Astrocyte (in vitro differentiated cells and primary cell): ENCODE data around the gene ZNF778. TPM values are rescaled to one million over a fixed set of nuclear protein-coding genes. Genes with fewer than 3 reads are reported as not detected.

Experiments
- DNase-seq: peaks from one replicate; pipeline ENCODE4 v3.0.0-alpha.2; 2010; ENCODE audit warnings: low read depth
- FAIRE-seq: peaks from 2 replicates; lab custom pipeline; 2011; peaks lifted over from hg19 to GRCh38; lab: Jason Lieb, UNC
- H2AFZ ChIP-seq: 2 replicates; pipeline ENCODE4 v1.6.0; 2012; ENCODE audit warnings: low read depth, low read length, inconsistent platforms
- H3K27ac ChIP-seq: 2 replicates; pipeline ENCODE4 v1.5.1; 2011; ENCODE audit warnings: low read depth, low read length, inconsistent platforms
- H3K27me3 ChIP-seq: 2 replicates; pipeline ENCODE4 v1.6.0; 2011; ENCODE audit warnings: low read length, inconsistent platforms; ENCODE audit not compliant: insufficient read depth
- H3K36me3 ChIP-seq: 2 replicates; pipeline ENCODE4 v1.5.1; 2011; ENCODE audit warnings: low read length, inconsistent platforms; ENCODE audit not compliant: insufficient read depth
- H3K4me1 ChIP-seq: 2 replicates; pipeline ENCODE4 v1.5.1; 2011; ENCODE audit warnings: low read length, inconsistent platforms; ENCODE audit not compliant: insufficient read depth
- H3K4me2 ChIP-seq: 2 replicates; pipeline ENCODE4 v1.6.0; 2012; ENCODE audit warnings: low read length, inconsistent platforms
- H3K4me3 ChIP-seq: 2 replicates; pipeline ENCODE4 v1.5.1; 2011; ENCODE audit warnings: low read depth, mild to moderate bottlenecking, low read length, inconsistent platforms; ENCODE audit not compliant: insufficient read depth
- H3K79me2 ChIP-seq: 2 replicates; pipeline ENCODE4 v1.6.0; 2012; ENCODE audit warnings: mild to moderate bottlenecking, low read length, inconsistent platforms; ENCODE audit not compliant: insufficient read depth
- H3K9ac ChIP-seq: 2 replicates; pipeline ENCODE4 v1.6.0; 2012; ENCODE audit warnings: mild to moderate bottlenecking, low read length, inconsistent platforms
- H3K9me3 ChIP-seq: 2 replicates; pipeline ENCODE4 v1.5.1; 2012; ENCODE audit warnings: low read depth, mild to moderate bottlenecking, low read length, inconsistent platforms; ENCODE audit not compliant: insufficient read depth
- H4K20me1 ChIP-seq: 2 replicates; pipeline ENCODE4 v1.6.0; 2012; ENCODE audit warnings: low read length, inconsistent platforms; ENCODE audit not compliant: insufficient read depth
- H3K27ac Mint-ChIP-seq: one replicate; pipeline ENCODE4 v1.8.0; 2021; ENCODE audit warnings: mild to moderate bottlenecking, mixed read lengths; ENCODE audit not compliant: unreplicated experiment
- H3K27me3 Mint-ChIP-seq: one replicate; pipeline ENCODE4 v1.8.0; 2021; ENCODE audit warnings: low read depth, mixed read lengths; ENCODE audit not compliant: unreplicated experiment
- H3K36me3 Mint-ChIP-seq: one replicate; pipeline ENCODE4 v1.8.0; 2021; ENCODE audit warnings: low read depth, mixed read lengths; ENCODE audit not compliant: unreplicated experiment
- H3K4me1 Mint-ChIP-seq: one replicate; pipeline ENCODE4 v1.8.0; 2021; ENCODE audit warnings: low read depth, mixed read lengths; ENCODE audit not compliant: unreplicated experiment
- H3K4me3 Mint-ChIP-seq: one replicate; pipeline ENCODE4 v1.8.0; 2021; ENCODE audit warnings: mild to moderate bottlenecking, moderate library complexity, mixed read lengths; ENCODE audit not compliant: unreplicated experiment
- H3K9me3 Mint-ChIP-seq: one replicate; pipeline ENCODE4 v1.8.0; 2021; ENCODE audit warnings: mild to moderate bottlenecking, mixed read lengths; ENCODE audit not compliant: unreplicated experiment
- CTCF ChIP-seq: IDR thresholded peaks from 2 replicates; pipeline ENCODE4 v1.5.1; 2011; ENCODE audit warnings: low read depth, mild to moderate bottlenecking, inconsistent platforms, low read length, moderate library complexity; ENCODE audit not compliant: insufficient read depth
- EZH2 ChIP-seq: IDR thresholded peaks from 2 replicates; pipeline ENCODE4 v1.6.1; 2012; ENCODE audit warnings: mild to moderate bottlenecking, low read length, inconsistent platforms; ENCODE audit not compliant: insufficient read depth
- total RNA-seq: library from RNA; stranded (reverse); gene quantifications from 2 replicates; pipeline ENCODE4 v1.2.1, GENCODE V29; 2021

ZNF778 gene
- total RNA-seq, 1 donor from 2014 or later: 15.5 TPM

GRCh38 chr16:89171216-89172170, 46.0 kb upstream of the ZNF778 start, which contains the start of gene CDH15:
CDH15 (plus strand) TSS chr16:89171748; CDS start chr16:89171832, 84 bp downstream.
- no peaks in the 10 kb centered on the region for H3K79me2 ChIP-seq

GRCh38 chr16:89172171-89172527, 45.4 kb upstream of the ZNF778 start:
- H2AFZ ChIP-seq: no peak overlapping the region
- H3K27ac ChIP-seq: no peak overlapping the region
- H3K27ac Mint-ChIP-seq: no peak overlapping the region
- no peaks in the 10 kb centered on the region for H4K20me1 ChIP-seq
- H3K79me2 ChIP-seq: no peaks in the 10 kb centered on the region
- H3K4me3 ChIP-seq: no peak overlapping the region
- no peak overlapping the region for H3K9ac ChIP-seq
- no peak for TF ChIP-seq EZH2
- TF ChIP-seq CTCF: no peak
- peaks cover 2% of the 10 kb centered on the region for H3K4me1 ChIP-seq
- peaks cover 16% of the 10 kb centered on the region for H3K27me3 Mint-ChIP-seq
- DNase-seq (no peak), FAIRE-seq (no peak)
- no peaks in the 10 kb centered on the region for H3K36me3 ChIP-seq
- no peaks in the 10 kb centered on the region for H3K36me3 Mint-ChIP-seq
- no peaks in the 10 kb centered on the region for H3K27me3 ChIP-seq
- no peak overlapping the region for H3K4me2 ChIP-seq
- H3K9me3 Mint-ChIP-seq: no peaks in the 10 kb centered on the region
- H3K4me1 Mint-ChIP-seq: no peaks in the 10 kb centered on the region
- H3K9me3 ChIP-seq: no peaks in the 10 kb centered on the region
- H3K4me3 Mint-ChIP-seq: no peak overlapping the region

More at GRCh38 chr16:89171216-89172170, 46.0 kb upstream of the ZNF778 start, which contains the start of gene CDH15:
- Mint-ChIP-seq H3K36me3 (no peaks in the 10 kb centered on the region), H3K4me3 (peak within 1 kb of the TSS; percentile 58), H3K27me3 (peaks cover 16% of the 10 kb centered on the region), H3K27ac (no peak within 1 kb of the TSS), H3K9me3 (no peaks in the 10 kb centered on the region), H3K4me1 (peaks cover 2% of the 10 kb centered on the region)
- no peak within 1 kb of the TSS for H3K4me3 ChIP-seq
- H3K4me2 ChIP-seq: peak within 1 kb of the TSS; percentile 67
- H3K36me3 ChIP-seq: no peaks in the 10 kb centered on the region
- H3K27ac ChIP-seq: no peak within 1 kb of the TSS
- no peaks in the 10 kb centered on the region for H3K9me3 ChIP-seq
- DNase-seq (peak; percentile 52), FAIRE-seq (no peak)
- H3K4me1 ChIP-seq: peaks cover 6% of the 10 kb centered on the region
- TF ChIP-seq CTCF: no peak
- peak; percentile 16 for TF ChIP-seq EZH2
- no peaks in the 10 kb centered on the region for H4K20me1 ChIP-seq
- H3K27me3 ChIP-seq: no peaks in the 10 kb centered on the region
- peak within 1 kb of the TSS; percentile 56 for H2AFZ ChIP-seq
- H3K9ac ChIP-seq: no peak within 1 kb of the TSS
